Measurements from ENCODE around the gene KHDRBS1. TPM values are rescaled to one million over a fixed set of nuclear protein-coding genes. Genes with fewer than 3 reads are reported as not detected.

The KHDRBS1 gene
- polyA plus RNA-seq, 1 donor from 2014 or later: 214 TPM

DNA sequence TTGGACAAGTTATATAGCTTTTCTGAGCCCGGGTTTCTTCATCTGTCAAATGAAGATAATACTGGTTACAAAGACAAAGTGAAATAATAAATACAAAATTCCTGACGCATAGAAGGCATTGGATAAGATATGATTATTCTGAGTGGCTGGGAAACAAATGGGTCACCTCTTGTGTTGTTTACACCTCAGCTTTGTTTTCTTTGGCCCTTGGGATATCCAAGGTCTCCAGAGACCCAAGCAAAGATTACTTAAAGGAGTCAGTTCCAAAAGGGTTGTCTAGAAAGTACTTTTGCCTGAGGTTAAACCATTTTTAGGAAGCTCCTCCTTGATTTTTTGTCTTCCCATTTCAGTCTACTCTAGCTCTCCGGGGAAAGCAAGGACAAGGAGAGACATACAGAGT, 9.7 kb downstream of the KHDRBS1 start:
- Histone ChIP-seq H3K4me3 (ENCODE audit: low read length) (no peak overlapping the region), H3K9me2 (ENCODE audit: insufficient read depth, low read length) (no peaks in the 10 kb centered on the region), H3K36me3 (ENCODE audit: insufficient read depth, low read length) (no peaks in the 10 kb centered on the region), H3K27ac (ENCODE audit: low read length) (no peak overlapping the region), H4K20me1 (ENCODE audit: insufficient read depth) (peaks cover 55% of the 10 kb centered on the region), H3K27me3 (ENCODE audit: insufficient read depth, low read depth, low read length) (no peaks in the 10 kb centered on the region), H3K9me3 (ENCODE audit: low read length) (no peaks in the 10 kb centered on the region), H3K4me2 (ENCODE audit: low read length) (no peak overlapping the region), H3K79me2 (replicated peaks; ENCODE audit: insufficient read depth, low read length) (peaks cover 94% of the 10 kb centered on the region), H3F3A (ENCODE audit: insufficient read depth, low read length, poor library complexity, severe bottlenecking) (no peaks in the 10 kb centered on the region), H2AFZ (ENCODE audit: low read depth, low read length) (no peak overlapping the region), H3K9ac (ENCODE audit: low read length) (no peak overlapping the region)
- TF ChIP-seq, protein P1, sequence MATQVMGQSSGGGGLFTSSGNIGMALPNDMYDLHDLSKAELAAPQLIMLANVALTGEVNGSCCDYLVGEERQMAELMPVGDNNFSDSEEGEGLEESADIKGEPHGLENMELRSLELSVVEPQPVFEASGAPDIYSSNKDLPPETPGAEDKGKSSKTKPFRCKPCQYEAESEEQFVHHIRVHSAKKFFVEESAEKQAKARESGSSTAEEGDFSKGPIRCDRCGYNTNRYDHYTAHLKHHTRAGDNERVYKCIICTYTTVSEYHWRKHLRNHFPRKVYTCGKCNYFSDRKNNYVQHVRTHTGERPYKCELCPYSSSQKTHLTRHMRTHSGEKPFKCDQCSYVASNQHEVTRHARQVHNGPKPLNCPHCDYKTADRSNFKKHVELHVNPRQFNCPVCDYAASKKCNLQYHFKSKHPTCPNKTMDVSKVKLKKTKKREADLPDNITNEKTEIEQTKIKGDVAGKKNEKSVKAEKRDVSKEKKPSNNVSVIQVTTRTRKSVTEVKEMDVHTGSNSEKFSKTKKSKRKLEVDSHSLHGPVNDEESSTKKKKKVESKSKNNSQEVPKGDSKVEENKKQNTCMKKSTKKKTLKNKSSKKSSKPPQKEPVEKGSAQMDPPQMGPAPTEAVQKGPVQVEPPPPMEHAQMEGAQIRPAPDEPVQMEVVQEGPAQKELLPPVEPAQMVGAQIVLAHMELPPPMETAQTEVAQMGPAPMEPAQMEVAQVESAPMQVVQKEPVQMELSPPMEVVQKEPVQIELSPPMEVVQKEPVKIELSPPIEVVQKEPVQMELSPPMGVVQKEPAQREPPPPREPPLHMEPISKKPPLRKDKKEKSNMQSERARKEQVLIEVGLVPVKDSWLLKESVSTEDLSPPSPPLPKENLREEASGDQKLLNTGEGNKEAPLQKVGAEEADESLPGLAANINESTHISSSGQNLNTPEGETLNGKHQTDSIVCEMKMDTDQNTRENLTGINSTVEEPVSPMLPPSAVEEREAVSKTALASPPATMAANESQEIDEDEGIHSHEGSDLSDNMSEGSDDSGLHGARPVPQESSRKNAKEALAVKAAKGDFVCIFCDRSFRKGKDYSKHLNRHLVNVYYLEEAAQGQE (IDR thresholded peaks at IDR 0.05; ENCODE audit: borderline replicate concordance): no peak
- TF ChIP-seq MXI1 (conservative IDR thresholded peaks at IDR 0.05; ENCODE audit: poor library complexity, severe bottlenecking): no peak
- TF ChIP-seq SMC3 (conservative IDR thresholded peaks at IDR 0.05; ENCODE audit: poor library complexity): no peak

DNA sequence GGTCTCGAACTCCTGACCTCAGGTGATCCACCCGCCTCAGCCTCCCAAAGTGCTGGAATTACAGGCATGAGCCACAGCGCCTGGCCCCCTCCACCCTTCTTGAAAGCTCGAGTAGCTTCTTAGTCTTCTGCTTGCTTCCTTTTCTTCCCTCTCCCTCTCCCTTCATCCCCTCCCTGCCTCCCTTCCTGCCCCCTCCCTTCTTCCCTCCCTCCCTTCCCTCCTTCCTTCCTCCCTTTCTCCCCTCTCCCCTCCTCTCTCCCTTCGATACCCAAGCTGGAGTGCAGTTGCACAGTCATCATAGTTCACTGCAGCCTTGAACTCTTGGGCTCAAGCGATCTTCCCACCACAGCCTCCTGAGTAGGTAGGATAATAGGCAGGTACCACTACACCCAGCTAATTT, 11.8 kb downstream of the KHDRBS1 start:
- H3F3A ChIP-seq (ENCODE audit: insufficient read depth, low read length, poor library complexity, severe bottlenecking): no peaks in the 10 kb centered on the region
- H3K79me2 ChIP-seq (replicated peaks; ENCODE audit: insufficient read depth, low read length): peaks cover 95% of the 10 kb centered on the region
- H4K20me1 ChIP-seq (ENCODE audit: insufficient read depth): peaks cover 69% of the 10 kb centered on the region
- no peak overlapping the region for H3K4me3 ChIP-seq (ENCODE audit: low read length)
- TF ChIP-seq SMC3 (conservative IDR thresholded peaks at IDR 0.05; ENCODE audit: poor library complexity) (no peak), POLR2AphosphoS5 (IDR thresholded peaks at IDR 0.05) (no peak), EZH2 (IDR thresholded peaks at IDR 0.05; ENCODE audit: borderline replicate concordance, insufficient read depth, low read length, poor library complexity, severe bottlenecking) (no peak), TAF1 (IDR thresholded peaks at IDR 0.05; ENCODE audit: low read depth) (no peak), MXI1 (conservative IDR thresholded peaks at IDR 0.05; ENCODE audit: poor library complexity, severe bottlenecking) (no peak), EP300 (conservative IDR thresholded peaks at IDR 0.05; ENCODE audit: poor library complexity, severe bottlenecking) (no peak), RAD21 (conservative IDR thresholded peaks at IDR 0.05) (no peak)
- TF ChIP-seq, protein P1 (IDR thresholded peaks at IDR 0.05; ENCODE audit: borderline replicate concordance): no peak
- TF ChIP-seq, protein P2, sequence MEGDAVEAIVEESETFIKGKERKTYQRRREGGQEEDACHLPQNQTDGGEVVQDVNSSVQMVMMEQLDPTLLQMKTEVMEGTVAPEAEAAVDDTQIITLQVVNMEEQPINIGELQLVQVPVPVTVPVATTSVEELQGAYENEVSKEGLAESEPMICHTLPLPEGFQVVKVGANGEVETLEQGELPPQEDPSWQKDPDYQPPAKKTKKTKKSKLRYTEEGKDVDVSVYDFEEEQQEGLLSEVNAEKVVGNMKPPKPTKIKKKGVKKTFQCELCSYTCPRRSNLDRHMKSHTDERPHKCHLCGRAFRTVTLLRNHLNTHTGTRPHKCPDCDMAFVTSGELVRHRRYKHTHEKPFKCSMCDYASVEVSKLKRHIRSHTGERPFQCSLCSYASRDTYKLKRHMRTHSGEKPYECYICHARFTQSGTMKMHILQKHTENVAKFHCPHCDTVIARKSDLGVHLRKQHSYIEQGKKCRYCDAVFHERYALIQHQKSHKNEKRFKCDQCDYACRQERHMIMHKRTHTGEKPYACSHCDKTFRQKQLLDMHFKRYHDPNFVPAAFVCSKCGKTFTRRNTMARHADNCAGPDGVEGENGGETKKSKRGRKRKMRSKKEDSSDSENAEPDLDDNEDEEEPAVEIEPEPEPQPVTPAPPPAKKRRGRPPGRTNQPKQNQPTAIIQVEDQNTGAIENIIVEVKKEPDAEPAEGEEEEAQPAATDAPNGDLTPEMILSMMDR (IDR thresholded peaks at IDR 0.05; ENCODE audit: poor library complexity, severe bottlenecking): no peak
- no peak overlapping the region for H3K4me2 ChIP-seq (ENCODE audit: low read length)
- H3K9me3 ChIP-seq (ENCODE audit: low read length): no peaks in the 10 kb centered on the region
- no peaks in the 10 kb centered on the region for H3K36me3 ChIP-seq (ENCODE audit: insufficient read depth, low read length)
- no peak overlapping the region for H2AFZ ChIP-seq (ENCODE audit: low read depth, low read length)
- H3K27ac ChIP-seq (ENCODE audit: low read length): no peak overlapping the region
- H3K9me2 ChIP-seq (ENCODE audit: insufficient read depth, low read length): no peaks in the 10 kb centered on the region
- H3K9ac ChIP-seq (ENCODE audit: low read length): no peak overlapping the region
- no peaks in the 10 kb centered on the region for H3K27me3 ChIP-seq (ENCODE audit: insufficient read depth, low read depth, low read length)

Data from neural cell (in vitro differentiated cells).